Mesenchymal stem cell (in vitro differentiated cells and primary cell): ENCODE data around the gene ARHGAP4.

Experiments used
- DNase-seq: peaks from one replicate; pipeline ENCODE4 v3.0.0-alpha.2; 2013
- H2AFZ ChIP-seq: one replicate; pipeline ENCODE4 v1.6.1; 2013; ENCODE audit warnings: low read depth, mild to moderate bottlenecking, control low read depth, inconsistent platforms, low read length, moderate library complexity
- H2AK5ac ChIP-seq: 2 replicates; pipeline ENCODE4 v1.6.1; 2013; ENCODE audit warnings: low read length, moderate library complexity, mild to moderate bottlenecking, inconsistent platforms; ENCODE audit not compliant: severe bottlenecking
- H2BK120ac ChIP-seq: one replicate; pipeline ENCODE4 v1.6.1; 2013; ENCODE audit warnings: low read depth, mild to moderate bottlenecking, inconsistent platforms, low read length, moderate library complexity
- H2BK12ac ChIP-seq, 2 experiments: one replicate each; pipeline ENCODE4 v1.6.1; 2013; ENCODE audit warnings: inconsistent platforms in 2 of 2, low read length in 2 of 2, mild to moderate bottlenecking in 2 of 2, moderate library complexity in 2 of 2, control low read depth in 1 of 2
- H2BK15ac ChIP-seq: one replicate; pipeline ENCODE4 v1.6.1; 2013; ENCODE audit warnings: mild to moderate bottlenecking, low read depth, inconsistent platforms; ENCODE audit not compliant: poor library complexity, severe bottlenecking
- H2BK5ac ChIP-seq: 2 replicates; pipeline ENCODE4 v1.6.1; 2013; ENCODE audit warnings: low read depth, mild to moderate bottlenecking, low read length, control low read depth, inconsistent platforms; ENCODE audit not compliant: poor library complexity, severe bottlenecking
- H3K14ac ChIP-seq, 2 experiments: one replicate each; pipeline ENCODE4 v1.6.1; 2013; ENCODE audit warnings: inconsistent platforms in 2 of 2, low read length in 2 of 2, control low read depth in 1 of 2, mild to moderate bottlenecking in 1 of 2, moderate library complexity in 1 of 2
- H3K18ac ChIP-seq, 2 experiments: one replicate each; pipeline ENCODE4 v1.6.1; 2013; ENCODE audit warnings: inconsistent platforms in 2 of 2, low read length in 2 of 2, control low read depth in 1 of 2, low read depth in 1 of 2, mild to moderate bottlenecking in 1 of 2
- H3K23ac ChIP-seq, 2 experiments: one replicate each; pipeline ENCODE4 v1.6.1; 2013; ENCODE audit warnings: inconsistent platforms in 2 of 2, low read length in 2 of 2, mild to moderate bottlenecking in 2 of 2, moderate library complexity in 2 of 2, control low read depth in 1 of 2
- H3K27ac ChIP-seq: 2 replicates; pipeline ENCODE4 v1.5.1; 2013; ENCODE audit warnings: mild to moderate bottlenecking, moderate library complexity, low read length, control low read depth, inconsistent platforms; ENCODE audit not compliant: poor library complexity, severe bottlenecking
- H3K27me3 ChIP-seq, 2 experiments: 2 replicates each; pipeline versions ENCODE4 v1.6.1 to v1.7.0; 2013; ENCODE audit warnings: low read length in 2 of 2, mild to moderate bottlenecking in 2 of 2, moderate library complexity in 2 of 2, control low read depth in 1 of 2, inconsistent platforms in 1 of 2; ENCODE audit not compliant: control insufficient read depth in 1 of 2, insufficient read depth in 1 of 2
- H3K36me3 ChIP-seq, 2 experiments: 2 replicates each; pipeline versions ENCODE4 v1.6.1 to v1.7.0; 2013; ENCODE audit warnings: low read length in 2 of 2, control low read depth in 1 of 2, inconsistent platforms in 1 of 2, low read depth in 1 of 2, mild to moderate bottlenecking in 1 of 2; ENCODE audit not compliant: insufficient read depth in 2 of 2, control insufficient read depth in 1 of 2
- H3K4ac ChIP-seq, 2 experiments: one replicate each; pipeline ENCODE4 v1.6.1; 2013; ENCODE audit warnings: inconsistent platforms in 2 of 2, low read length in 2 of 2, mild to moderate bottlenecking in 2 of 2, moderate library complexity in 2 of 2, control low read depth in 1 of 2, low read depth in 1 of 2
- H3K4me1 ChIP-seq: 2 replicates; pipeline ENCODE4 v1.6.1; 2013; ENCODE audit warnings: low read depth, low read length, control low read depth; ENCODE audit not compliant: control insufficient read depth, insufficient read depth
- H3K4me2 ChIP-seq: 2 replicates; pipeline ENCODE4 v1.6.1; 2013; ENCODE audit warnings: low read length, mild to moderate bottlenecking, inconsistent platforms; ENCODE audit not compliant: poor library complexity, severe bottlenecking
- H3K4me3 ChIP-seq, 2 experiments: 2 replicates each; pipeline versions ENCODE4 v1.5.1 to v1.7.0; 2013; ENCODE audit warnings: low read length in 2 of 2, mild to moderate bottlenecking in 2 of 2, control low read depth in 1 of 2, low read depth in 1 of 2; ENCODE audit not compliant: insufficient read depth in 1 of 2
- H3K79me1 ChIP-seq: replicated peaks from 2 replicates; pipeline ENCODE4 v1.6.1; 2013; ENCODE audit warnings: mild to moderate bottlenecking, control low read depth, low read length, inconsistent platforms; ENCODE audit not compliant: poor library complexity, severe bottlenecking
- H3K9ac ChIP-seq: 2 replicates; pipeline ENCODE4 v1.7.0; 2013; ENCODE audit warnings: mild to moderate bottlenecking, low read length, moderate library complexity
- H3K9me3 ChIP-seq: 2 replicates; pipeline ENCODE4 v1.7.0; 2013; ENCODE audit warnings: mild to moderate bottlenecking, low read length; ENCODE audit not compliant: control insufficient read depth
- H4K8ac ChIP-seq: one replicate; pipeline ENCODE4 v1.6.1; 2013; ENCODE audit warnings: inconsistent platforms, mild to moderate bottlenecking, low read length, moderate library complexity
- H4K91ac ChIP-seq: one replicate; pipeline ENCODE4 v1.6.1; 2013; ENCODE audit warnings: mild to moderate bottlenecking, low read length, inconsistent platforms
- WGBS: methylation state at CpG from one replicate; pipeline ENCODE4 v1.1.7; 2013; ENCODE audit warnings: mixed read lengths; 5-methylcytosine and 5-hydroxymethylcytosine counted together

Gene ARHGAP4

GRCh38 chrX:153878345-153878744 is 47.7 kb downstream of the ARHGAP4 start:
- Histone ChIP-seq H3K79me1 (peaks cover 3% of the 10 kb centered on the region), H2BK5ac (no peak overlapping the region), H3K27ac (no peak overlapping the region), H3K27me3 (peaks cover 0 to 84% of the 10 kb centered on the region in 2 experiments), H3K4me2 (no peak overlapping the region), H2BK120ac (no peak overlapping the region), H3K9me3 (no peaks in the 10 kb centered on the region), H3K36me3 (peaks cover 0 to 13% of the 10 kb centered on the region in 2 experiments), H3K4ac (no peak overlapping the region), H2AK5ac (no peak overlapping the region), H2AFZ (no peak overlapping the region), H2BK12ac (no peak overlapping the region), H4K8ac (no peak overlapping the region), H4K91ac (no peak overlapping the region), H2BK15ac (no peak overlapping the region), H3K9ac (no peak overlapping the region), H3K14ac (no peak overlapping the region), H3K23ac (no peak overlapping the region), H3K18ac (no peak overlapping the region), H3K4me1 (peaks cover 57% of the 10 kb centered on the region), H3K4me3 (no peak overlapping the region)
- no peak for DNase-seq
- 53% methylated on average over 4 of the region's 5 CpGs for WGBS

- Histone ChIP-seq H2BK12ac (no peak overlapping the region), H3K4ac (no peak overlapping the region), H3K79me1 (peaks cover 3% of the 10 kb centered on the region), H2AFZ (no peak overlapping the region), H3K14ac (no peak overlapping the region), H3K4me3 (no peak overlapping the region), H2AK5ac (no peak overlapping the region), H3K9me3 (no peaks in the 10 kb centered on the region), H2BK5ac (no peak overlapping the region), H3K4me1 (peaks cover 52% of the 10 kb centered on the region), H3K36me3 (peaks cover 0 to 16% of the 10 kb centered on the region in 2 experiments), H4K8ac (no peak overlapping the region), H3K23ac (no peak overlapping the region), H3K9ac (no peak overlapping the region), H4K91ac (no peak overlapping the region), H2BK15ac (no peak overlapping the region), H3K18ac (no peak overlapping the region), H3K4me2 (no peak overlapping the region), H3K27me3 (peaks cover 0 to 85% of the 10 kb centered on the region in 2 experiments), H3K27ac (no peak overlapping the region), H2BK120ac (no peak overlapping the region)
- DNase-seq: no peak
- 79% methylated on average over 6 of the region's 8 CpGs for WGBS
These were observed 48.3 kb downstream of the ARHGAP4 start for GRCh38 chrX:153877571-153878261.

- Histone ChIP-seq H3K18ac (no peak overlapping the region), H3K9ac (no peak overlapping the region), H2BK12ac (no peak overlapping the region), H2BK5ac (no peak overlapping the region), H3K4me3 (no peak overlapping the region), H2BK15ac (no peak overlapping the region), H3K27me3 (peaks cover 0 to 78% of the 10 kb centered on the region in 2 experiments), H2BK120ac (no peak overlapping the region), H3K36me3 (peaks cover 0 to 29% of the 10 kb centered on the region in 2 experiments), H3K4ac (no peak overlapping the region), H2AK5ac (no peak overlapping the region), H3K23ac (no peak overlapping the region), H3K4me2 (no peak overlapping the region), H3K4me1 (peaks cover 39% of the 10 kb centered on the region), H2AFZ (no peak overlapping the region), H4K8ac (no peak overlapping the region), H3K27ac (no peak overlapping the region), H3K79me1 (peaks cover 3% of the 10 kb centered on the region), H3K9me3 (no peaks in the 10 kb centered on the region), H4K91ac (no peak overlapping the region), H3K14ac (no peak overlapping the region)
- no peak for DNase-seq
- WGBS: 92% methylated on average over 2 of the region's 3 CpGs
These were observed 50.0 kb downstream of the ARHGAP4 start for GRCh38 chrX:153876112-153876491.

- no peak overlapping the region for H2AFZ ChIP-seq
- H3K4me2 ChIP-seq: no peak overlapping the region
- H3K14ac ChIP-seq: no peak overlapping the region
These were observed 50.5 kb downstream of the ARHGAP4 start for GRCh38 chrX:153875391-153876111.

More at GRCh38 chrX:153875391-153876111, 50.5 kb downstream of the ARHGAP4 start:
- no peak overlapping the region for H2BK12ac ChIP-seq
- no peaks in the 10 kb centered on the region for H3K9me3 ChIP-seq
- H2AK5ac ChIP-seq: no peak overlapping the region
- H3K9ac ChIP-seq: no peak overlapping the region
- H3K18ac ChIP-seq: no peak overlapping the region
- no peak overlapping the region for H2BK120ac ChIP-seq
- peaks cover 35% of the 10 kb centered on the region for H3K4me1 ChIP-seq
- H3K36me3 ChIP-seq: peaks cover 0 to 32% of the 10 kb centered on the region in 2 experiments
- 1% methylated on average over 10 of the region's 42 CpGs for WGBS
- H3K23ac ChIP-seq: no peak overlapping the region
- peak; percentile 39 for DNase-seq
- no peak overlapping the region for H2BK5ac ChIP-seq
- H4K91ac ChIP-seq: no peak overlapping the region
- no peak overlapping the region for H3K4me3 ChIP-seq
- H3K27me3 ChIP-seq: peaks cover 0 to 76% of the 10 kb centered on the region in 2 experiments
- H3K27ac ChIP-seq: no peak overlapping the region
- no peak overlapping the region for H4K8ac ChIP-seq
- no peak overlapping the region for H3K4ac ChIP-seq
- H3K79me1 ChIP-seq: peaks cover 3% of the 10 kb centered on the region
- H2BK15ac ChIP-seq: no peak overlapping the region
